DOHH2 (cell line): Measurements from ENCODE around the gene SLC8A1.

Source experiments
- H3F3A ChIP-seq: fragments of 200-600 bp; sonication (generic), shearing (Covaris generic); 2 replicates; pipeline ENCODE4 v1.6.0; 2016; ENCODE audit warnings: antibody characterized with exemption, mild to moderate bottlenecking; ENCODE audit not compliant: control insufficient read depth, insufficient read depth
- H3K27ac ChIP-seq: fragments of 200-600 bp; sonication (generic); 2 replicates; pipeline ENCODE4 v1.5.1; 2014; ENCODE audit warnings: low read depth, mild to moderate bottlenecking, low read length, moderate library complexity
- H3K27me3 ChIP-seq: fragments of 200-600 bp; sonication (generic); 2 replicates; pipeline ENCODE4 v1.6.1; 2014; ENCODE audit warnings: mild to moderate bottlenecking, low read length, mixed read lengths; ENCODE audit not compliant: control insufficient read depth
- H3K36me3 ChIP-seq: fragments of 200-600 bp; sonication (generic); 2 replicates; pipeline ENCODE4 v1.6.1; 2014; ENCODE audit warnings: mild to moderate bottlenecking, low read length, moderate library complexity, mixed read lengths; ENCODE audit not compliant: control insufficient read depth
- H3K4me1 ChIP-seq: fragments of 200-600 bp; sonication (generic); 2 replicates; pipeline ENCODE4 v1.6.1; 2014; ENCODE audit warnings: mild to moderate bottlenecking, low read length, mixed read lengths; ENCODE audit not compliant: control insufficient read depth
- H3K4me2 ChIP-seq: fragments of 200-600 bp; sonication (generic); 2 replicates; pipeline ENCODE4 v1.6.0; 2014; ENCODE audit warnings: mild to moderate bottlenecking, low read length, moderate library complexity
- H3K4me3 ChIP-seq: fragments of 200-600 bp; sonication (generic); 2 replicates; pipeline ENCODE4 v1.5.1; 2014; ENCODE audit warnings: mild to moderate bottlenecking, low read length, mixed read lengths
- H3K79me2 ChIP-seq: fragments of 200-600 bp; sonication (generic); 2 replicates; pipeline ENCODE4 v1.6.1; 2014; ENCODE audit warnings: mild to moderate bottlenecking, low read length, mixed read lengths; ENCODE audit not compliant: control insufficient read depth
- H3K9me2 ChIP-seq: fragments of 200-600 bp; sonication (generic); replicated peaks from 2 replicates; pipeline ENCODE4 v1.6.1; 2014; ENCODE audit warnings: mild to moderate bottlenecking, low read length, mixed read lengths; ENCODE audit not compliant: control insufficient read depth
- H3K9me3 ChIP-seq: fragments of 200-600 bp; sonication (generic); 2 replicates; pipeline ENCODE4 v1.6.1; 2014; ENCODE audit warnings: antibody characterized with exemption, low read length, mixed read lengths; ENCODE audit not compliant: control insufficient read depth, insufficient read depth
- H4K20me1 ChIP-seq: fragments of 200-600 bp; sonication (generic); 2 replicates; pipeline ENCODE4 v1.6.0; 2014; ENCODE audit warnings: low read depth, mild to moderate bottlenecking, antibody characterized with exemption, low read length, moderate library complexity; ENCODE audit not compliant: control insufficient read depth, insufficient read depth
- CTCF ChIP-seq: fragments of 200-600 bp; sonication (generic); IDR thresholded peaks from one replicate; pipeline ENCODE4 v1.5.1; 2014; ENCODE audit warnings: antibody characterized with exemption, mild to moderate bottlenecking, low read depth, low read length; ENCODE audit not compliant: poor library complexity, severe bottlenecking
- EZH2phosphoT487 ChIP-seq: fragments of 200-600 bp; sonication (generic); IDR thresholded peaks from 2 replicates; pipeline ENCODE4 v1.6.1; 2017; ENCODE audit warnings: borderline replicate concordance, mild to moderate bottlenecking, antibody characterized with exemption, low read length, moderate library complexity, mixed read lengths

Gene SLC8A1

DNA sequence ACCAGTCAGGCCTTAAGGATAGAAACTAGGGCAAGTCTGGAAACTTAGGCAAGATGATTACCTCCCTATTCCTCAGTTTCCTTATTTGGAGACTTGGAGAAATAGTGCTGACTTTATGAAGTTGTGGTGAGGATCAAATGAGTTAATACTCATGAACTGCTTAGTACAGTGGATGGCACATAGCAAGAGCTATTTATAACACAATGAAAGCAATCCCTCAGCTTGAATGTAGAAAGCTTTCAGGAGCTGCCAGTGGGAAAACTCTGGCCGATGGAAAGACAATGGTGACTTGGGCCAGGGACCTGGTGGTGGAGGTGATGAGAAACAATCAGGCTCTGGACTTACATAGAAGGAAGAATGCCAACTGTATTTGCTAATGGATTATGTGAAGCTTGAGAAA, 403.4 kb downstream of the SLC8A1 start:
- H3F3A ChIP-seq = no peaks in the 10 kb centered on the region
- H4K20me1 ChIP-seq = no peaks in the 10 kb centered on the region

DNA sequence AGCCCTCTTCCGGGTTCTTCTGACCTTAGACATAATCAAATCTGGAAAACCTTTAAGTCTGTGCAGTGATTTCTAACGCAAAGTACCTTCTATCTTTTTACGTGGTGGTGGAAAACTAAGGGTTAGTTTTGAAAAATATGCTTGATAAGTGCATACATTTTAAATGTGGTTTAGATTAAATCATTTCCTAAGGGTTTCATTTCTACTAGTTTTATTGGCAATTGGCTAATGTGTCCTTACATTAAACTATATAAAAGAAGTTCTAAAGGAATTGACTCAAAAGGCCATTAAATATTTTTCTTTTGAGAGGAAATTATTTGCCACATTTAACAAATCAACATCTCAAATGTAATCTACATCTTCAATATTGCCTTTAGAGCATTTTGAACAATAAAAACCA, 404.5 kb downstream of the SLC8A1 start:
- H3K4me2 ChIP-seq = no peak overlapping the region
- H3K9me2 ChIP-seq = no peaks in the 10 kb centered on the region
- no peaks in the 10 kb centered on the region for H3K4me1 ChIP-seq
- H3K79me2 ChIP-seq = no peaks in the 10 kb centered on the region
- H4K20me1 ChIP-seq = no peaks in the 10 kb centered on the region
- H3F3A ChIP-seq = no peaks in the 10 kb centered on the region
- H3K27me3 ChIP-seq = no peaks in the 10 kb centered on the region
- no peak overlapping the region for H3K27ac ChIP-seq
- no peaks in the 10 kb centered on the region for H3K36me3 ChIP-seq
- no peak overlapping the region for H3K4me3 ChIP-seq
- no peaks in the 10 kb centered on the region for H3K9me3 ChIP-seq
- no peak for TF ChIP-seq EZH2phosphoT487
- no peak for TF ChIP-seq CTCF

More for the DNA sequence above, 403.4 kb downstream of the SLC8A1 start:
- no peak for TF ChIP-seq EZH2phosphoT487
- TF ChIP-seq CTCF = no peak
- H3K27me3 ChIP-seq = no peaks in the 10 kb centered on the region
- H3K4me1 ChIP-seq = no peaks in the 10 kb centered on the region
- no peaks in the 10 kb centered on the region for H3K9me3 ChIP-seq
- H3K36me3 ChIP-seq = no peaks in the 10 kb centered on the region
- no peak overlapping the region for H3K4me2 ChIP-seq
- no peaks in the 10 kb centered on the region for H3K9me2 ChIP-seq
- H3K4me3 ChIP-seq = no peak overlapping the region
- no peak overlapping the region for H3K27ac ChIP-seq
- H3K79me2 ChIP-seq = no peaks in the 10 kb centered on the region
